ENCODE data around the gene TAF11L9. TPM values are rescaled to one million over a fixed set of nuclear protein-coding genes. Genes with fewer than 3 reads are reported as not detected.
"Not testable (repeated sequence)": the region's sequence is repeated elsewhere in the genome, so short reads cannot be mapped to it uniquely, and the experiment has no call there.

The TAF11L9 gene
- polyA plus RNA-seq (ENCODE audit: insufficient read length) = not detected

GRCh38 chr5:17594255-17594654, at the start of gene TAF11L9:
Gene TAF11L9 (minus strand): TSS chr5:17594394.
- DNase-seq (ENCODE audit: low read depth) = not testable (repeated sequence)

GRCh38 chr5:17634160-17634559, 40.0 kb upstream of the TAF11L9 start, which contains the start of gene TAF11L14:
Gene TAF11L14 (plus strand): TSS chr5:17634460.
- DNase-seq (ENCODE audit: low read depth) = no peak

- not testable (repeated sequence) for DNase-seq (ENCODE audit: low read depth)
Observed at GRCh38 chr5:17631788-17632187, 37.6 kb upstream of the TAF11L9 start, which contains the start of gene TAF11L13. Gene TAF11L13 (plus strand): TSS chr5:17632088.

- no peak for DNase-seq (ENCODE audit: low read depth)
Observed at GRCh38 chr5:17625686-17626085, 31.5 kb upstream of the TAF11L9 start.

- no peak for DNase-seq (ENCODE audit: low read depth)
Observed at GRCh38 chr5:17620627-17621026, 26.4 kb upstream of the TAF11L9 start.

- no peak for DNase-seq (ENCODE audit: low read depth)
Observed at GRCh38 chr5:17619354-17619753, 25.2 kb upstream of the TAF11L9 start.

GRCh38 chr5:17614872-17615605, 20.8 kb upstream of the TAF11L9 start:
- no peak for DNase-seq (ENCODE audit: low read depth)

GRCh38 chr5:17610092-17610491, 15.9 kb upstream of the TAF11L9 start, which contains the start of gene TAF11L12:
Gene TAF11L12 (plus strand): TSS chr5:17610392.
- not testable (repeated sequence) for DNase-seq (ENCODE audit: low read depth)

GRCh38 chr5:17607461-17607860, 13.3 kb upstream of the TAF11L9 start:
- not testable (repeated sequence) for DNase-seq (ENCODE audit: low read depth)

- DNase-seq (ENCODE audit: low read depth) = no peak
Observed at GRCh38 chr5:17604951-17605350, 10.8 kb upstream of the TAF11L9 start.

- not testable (repeated sequence) for DNase-seq (ENCODE audit: low read depth)
Observed at GRCh38 chr5:17603880-17604279, 9.7 kb upstream of the TAF11L9 start, which contains the start of gene TAF11L11. Gene TAF11L11 (plus strand): TSS chr5:17604183.

- not testable (repeated sequence) for DNase-seq (ENCODE audit: low read depth)
Observed at GRCh38 chr5:17597728-17598127, 3.5 kb upstream of the TAF11L9 start, which contains the start of gene TAF11L10. Gene TAF11L10 (minus strand): TSS chr5:17597828.

GRCh38 chr5:17590860-17591259, 3.3 kb downstream of the TAF11L9 start, which contains the start of gene TAF11L8:
Gene TAF11L8 (minus strand): TSS chr5:17590960.
- DNase-seq (ENCODE audit: low read depth) = not testable (repeated sequence)

- not testable (repeated sequence) for DNase-seq (ENCODE audit: low read depth)
Observed at GRCh38 chr5:17585658-17586057, 8.5 kb downstream of the TAF11L9 start, which contains the start of gene TAF11L7. Gene TAF11L7 (minus strand): TSS chr5:17585758.

Other genes starting within 250 kb of the TAF11L9 start
- gene TAF11L2, start 96.2 kb downstream of the TAF11L9 start, polyA plus RNA-seq (ENCODE audit: insufficient read length) = not detected
- not detected for gene TAF11L3, start 76.0 kb downstream of the TAF11L9 start, polyA plus RNA-seq (ENCODE audit: insufficient read length)
- gene TAF11L4, start 72.6 kb downstream of the TAF11L9 start, polyA plus RNA-seq (ENCODE audit: insufficient read length) = not detected
- not detected for gene TAF11L5, start 69.2 kb downstream of the TAF11L9 start, polyA plus RNA-seq (ENCODE audit: insufficient read length)
- not detected for gene TAF11L6, start 65.7 kb downstream of the TAF11L9 start, polyA plus RNA-seq (ENCODE audit: insufficient read length)
- not detected for gene TAF11L7, start 8.6 kb downstream of the TAF11L9 start, polyA plus RNA-seq (ENCODE audit: insufficient read length)
- not detected for gene TAF11L8, start 3.4 kb downstream of the TAF11L9 start, polyA plus RNA-seq (ENCODE audit: insufficient read length)
- not detected for gene TAF11L10, start 3.4 kb upstream of the TAF11L9 start, polyA plus RNA-seq (ENCODE audit: insufficient read length)
- not detected for gene TAF11L11, start 9.8 kb upstream of the TAF11L9 start, polyA plus RNA-seq (ENCODE audit: insufficient read length)
- not detected for gene TAF11L12, start 16.0 kb upstream of the TAF11L9 start, polyA plus RNA-seq (ENCODE audit: insufficient read length)
- not detected for gene TAF11L13, start 37.7 kb upstream of the TAF11L9 start, polyA plus RNA-seq (ENCODE audit: insufficient read length)
- not detected for gene TAF11L14, start 40.1 kb upstream of the TAF11L9 start, polyA plus RNA-seq (ENCODE audit: insufficient read length)